LNCaP clone FGC (cell line): ENCODE data around the gene STIP1.

Source experiments
- DNase-seq: peaks from one replicate; pipeline ENCODE4 v3.0.0-alpha.2; 2011; ENCODE audit warnings: low read depth
- H3K4me3 ChIP-seq: 2 replicates; pipeline ENCODE4 v1.5.1; 2011; ENCODE audit warnings: mild to moderate bottlenecking, low read depth, low read length, control low read depth
- CTCF ChIP-seq: IDR thresholded peaks from 2 replicates; pipeline ENCODE4 v1.5.1; 2012; ENCODE audit warnings: mild to moderate bottlenecking; ENCODE audit not compliant: control insufficient read depth, insufficient read depth; ENCODE audit errors: extremely low read depth

The STIP1 gene

GRCh38 chr11:64230171-64230984 lies 44.4 kb downstream of the STIP1 start, which contains the start of gene DNAJC4:
TSS of gene DNAJC4 (plus strand) at chr11:64230548. CDS start at chr11:64230855, 307 bp downstream.
- no peak for TF ChIP-seq CTCF
- peak; percentile 72 for DNase-seq

GRCh38 chr11:64230985-64231365 lies 45.0 kb downstream of the STIP1 start:
- DNase-seq, result no peak
- no peak for TF ChIP-seq CTCF
- peak overlapping the region; percentile 69 for H3K4me3 ChIP-seq

More at GRCh38 chr11:64230171-64230984, 44.4 kb downstream of the STIP1 start, which contains the start of gene DNAJC4:
- peak within 1 kb of the TSS; percentile 69 for H3K4me3 ChIP-seq

GRCh38 chr11:64231546-64231945 lies 45.6 kb downstream of the STIP1 start:
- no peak for DNase-seq
- TF ChIP-seq CTCF, result no peak
- no peak overlapping the region for H3K4me3 ChIP-seq

GRCh38 chr11:64232182-64232966 lies 46.4 kb downstream of the STIP1 start:
- H3K4me3 ChIP-seq, result no peak overlapping the region
- TF ChIP-seq CTCF, result no peak
- no peak for DNase-seq

GRCh38 chr11:64232967-64233315 lies 47.0 kb downstream of the STIP1 start:
- H3K4me3 ChIP-seq, result no peak overlapping the region
- no peak for TF ChIP-seq CTCF
- DNase-seq, result no peak

- DNase-seq, result no peak
- TF ChIP-seq CTCF, result no peak
- H3K4me3 ChIP-seq, result peak within 1 kb of the TSS; percentile 58
Observed at GRCh38 chr11:64233913-64234586, 48.1 kb downstream of the STIP1 start, which contains the start of gene VEGFB. TSS of gene VEGFB (plus strand) at chr11:64234584. CDS start at chr11:64234834, 250 bp downstream.
